Sigmoid colon (tissue), 3 donors: ENCODE results near the gene CACNB2.

Experiments used
- CTCF ChIP-seq, 4 experiments: fragments of 450-650 bp in 3 of 4; fragments of 200-600 bp in 1 of 4; IDR thresholded peaks; one replicate each; pipeline ENCODE4 v1.5.1; 2016 to 2019; ENCODE audit warnings: antibody characterized with exemption in 4 of 4, mild to moderate bottlenecking in 3 of 4, moderate library complexity in 2 of 4
- POLR2A ChIP-seq, 2 donors: fragments of 450-650 bp; IDR thresholded peaks; one replicate each; pipeline ENCODE4 v1.6.1; 2016; ENCODE audit warnings: antibody characterized with exemption in 2 of 2, mild to moderate bottlenecking in 2 of 2, moderate library complexity in 2 of 2

GRCh38 chr10:18527687-18528086 is 387.5 kb downstream of the CACNB2 start:
- TF ChIP-seq POLR2A (IDR thresholded peaks at IDR 0.05): no peak
- no peak for TF ChIP-seq CTCF (IDR thresholded peaks at IDR 0.05)
